RWPE1 (cell line): ENCODE data around the gene LONP2.
"Not testable (repeated sequence)": the region's sequence is repeated elsewhere in the genome, so short reads cannot be mapped to it uniquely, and the experiment has no call there.

Experiments
- CTCF ChIA-PET: fragments of 350-600 bp; sonication (Branson Sonifier 250); formaldehyde crosslinking; extraction: SDS; loops from one replicate; lab custom pipeline; 2021; lab: Yijun Ruan, JAX
- POLR2A ChIA-PET: fragments of 400-600 bp; formaldehyde crosslinking; extraction: SDS; loops from one replicate; lab custom pipeline; 2020; ENCODE audit warnings: antibody characterized with exemption; ENCODE audit not compliant: low non-redundant PET; lab: Yijun Ruan, JAX
- DNase-seq: peaks from one replicate; pipeline ENCODE4 v3.0.0; 2012; ENCODE audit warnings: low spot score
- H3K27ac ChIP-seq: fragments of 450-650 bp; 2 replicates; pipeline ENCODE4 v1.5.1; 2017
- TF ChIP-seq, protein P1 (sequence below): fragments of 450-650 bp; conservative IDR thresholded peaks from 2 replicates; pipeline ENCODE4 v1.5.1; 2017; ENCODE audit warnings: low read depth, mild to moderate bottlenecking

LONP2 gene

DNA sequence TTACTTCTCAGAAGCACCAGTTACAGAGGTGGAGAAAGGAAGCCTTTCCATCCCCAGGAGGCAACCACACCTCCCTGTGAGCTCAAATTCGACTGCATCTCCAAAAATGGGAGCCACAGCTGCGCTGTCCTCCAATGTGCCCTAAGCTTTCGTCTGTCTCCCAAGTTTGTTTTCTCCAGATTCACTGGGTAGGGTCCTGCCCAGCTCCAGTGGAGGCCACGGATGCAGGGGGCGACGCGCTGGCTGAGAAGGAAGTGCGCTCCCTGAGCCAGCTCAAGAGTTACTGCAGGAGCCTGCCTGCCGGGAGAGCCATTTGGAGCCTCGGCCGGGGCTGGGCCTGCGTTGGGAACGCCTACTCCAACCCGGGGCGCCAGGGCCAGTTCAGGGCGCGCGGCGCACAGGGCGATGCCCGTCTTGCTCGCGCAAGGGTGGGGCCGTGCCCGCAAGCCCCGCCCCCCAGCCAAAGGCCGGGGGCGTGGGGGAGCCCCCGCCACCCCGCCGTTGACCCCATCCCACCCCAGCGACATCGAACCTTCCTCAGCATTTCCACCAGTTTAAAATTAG is 121.6 kb downstream of the LONP2 start:
- TF ChIP-seq, protein P1, sequence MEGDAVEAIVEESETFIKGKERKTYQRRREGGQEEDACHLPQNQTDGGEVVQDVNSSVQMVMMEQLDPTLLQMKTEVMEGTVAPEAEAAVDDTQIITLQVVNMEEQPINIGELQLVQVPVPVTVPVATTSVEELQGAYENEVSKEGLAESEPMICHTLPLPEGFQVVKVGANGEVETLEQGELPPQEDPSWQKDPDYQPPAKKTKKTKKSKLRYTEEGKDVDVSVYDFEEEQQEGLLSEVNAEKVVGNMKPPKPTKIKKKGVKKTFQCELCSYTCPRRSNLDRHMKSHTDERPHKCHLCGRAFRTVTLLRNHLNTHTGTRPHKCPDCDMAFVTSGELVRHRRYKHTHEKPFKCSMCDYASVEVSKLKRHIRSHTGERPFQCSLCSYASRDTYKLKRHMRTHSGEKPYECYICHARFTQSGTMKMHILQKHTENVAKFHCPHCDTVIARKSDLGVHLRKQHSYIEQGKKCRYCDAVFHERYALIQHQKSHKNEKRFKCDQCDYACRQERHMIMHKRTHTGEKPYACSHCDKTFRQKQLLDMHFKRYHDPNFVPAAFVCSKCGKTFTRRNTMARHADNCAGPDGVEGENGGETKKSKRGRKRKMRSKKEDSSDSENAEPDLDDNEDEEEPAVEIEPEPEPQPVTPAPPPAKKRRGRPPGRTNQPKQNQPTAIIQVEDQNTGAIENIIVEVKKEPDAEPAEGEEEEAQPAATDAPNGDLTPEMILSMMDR = no peak
- ChIA-PET CTCF (interaction anchor here (1.2 to 2.0 kb wide), 3 partner anchors 13 to 258 kb away, joined by 3 to 5 read pairs (median 4); no protein-coding TSS in a partner anchor), POLR2A (interaction anchor here (0.6 to 1.5 kb wide), 4 partner anchors 18 to 1607 kb away, joined by 3 to 10 read pairs (median 4); no protein-coding TSS in a partner anchor)
- DNase-seq = peak; percentile 88
- peak overlapping the region; percentile 92 for H3K27ac ChIP-seq

DNA sequence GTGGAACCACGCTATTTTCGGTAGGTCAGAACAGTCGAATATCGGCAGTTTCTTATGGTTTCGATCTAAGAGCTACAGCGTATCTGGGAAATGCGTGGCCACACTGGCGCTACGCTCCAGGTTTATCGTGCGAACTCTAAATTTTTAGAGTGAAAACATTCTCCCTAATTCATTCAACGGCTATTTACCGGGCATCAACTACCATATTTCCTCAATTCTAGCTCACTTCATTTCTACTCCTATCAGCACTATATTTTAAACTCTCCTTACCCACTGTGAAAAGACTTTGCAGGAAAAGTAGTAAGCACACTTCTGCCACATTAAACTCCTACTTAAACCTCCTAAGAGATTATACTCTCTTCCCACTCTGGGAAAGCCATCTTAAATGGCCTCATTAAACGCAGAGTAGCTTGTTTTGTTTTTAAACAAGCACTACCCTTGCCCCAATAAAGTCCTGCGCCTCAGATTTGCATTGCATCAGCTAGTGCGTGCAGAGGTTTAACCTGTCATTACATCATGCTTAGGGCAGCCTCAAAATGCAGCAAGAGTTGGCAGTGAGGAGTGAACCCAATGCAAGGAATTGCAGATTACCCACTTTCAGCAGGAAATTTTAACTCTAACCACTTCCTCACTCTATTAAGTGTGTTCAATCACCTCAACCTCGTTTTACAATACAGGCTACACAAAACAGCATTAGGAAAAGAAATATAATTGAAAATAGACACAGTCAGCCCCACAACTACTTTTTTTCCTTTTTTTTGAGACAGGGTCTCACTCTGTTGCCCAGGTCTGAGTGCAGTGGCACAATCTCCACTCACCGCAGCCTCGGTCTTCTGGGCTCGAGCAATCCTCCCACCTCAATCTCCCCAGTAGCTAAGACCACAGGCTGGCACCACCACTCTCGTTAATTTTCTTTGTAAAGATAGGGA is 122.3 kb downstream of the LONP2 start:
- CTCF ChIA-PET = interaction anchor here (0.5 to 2.0 kb wide), 5 partner anchors 14 to 257 kb away, joined by 3 to 6 read pairs (median 4); no protein-coding TSS in a partner anchor
- DNase-seq = peak; percentile 76
- POLR2A ChIA-PET = interaction anchor here (0.6 to 1.5 kb wide), 4 partner anchors 17 to 1608 kb away, joined by 3 to 10 read pairs (median 4); no protein-coding TSS in a partner anchor
- TF ChIP-seq, protein P1 = no peak
- peak overlapping the region; percentile 92 for H3K27ac ChIP-seq

DNA sequence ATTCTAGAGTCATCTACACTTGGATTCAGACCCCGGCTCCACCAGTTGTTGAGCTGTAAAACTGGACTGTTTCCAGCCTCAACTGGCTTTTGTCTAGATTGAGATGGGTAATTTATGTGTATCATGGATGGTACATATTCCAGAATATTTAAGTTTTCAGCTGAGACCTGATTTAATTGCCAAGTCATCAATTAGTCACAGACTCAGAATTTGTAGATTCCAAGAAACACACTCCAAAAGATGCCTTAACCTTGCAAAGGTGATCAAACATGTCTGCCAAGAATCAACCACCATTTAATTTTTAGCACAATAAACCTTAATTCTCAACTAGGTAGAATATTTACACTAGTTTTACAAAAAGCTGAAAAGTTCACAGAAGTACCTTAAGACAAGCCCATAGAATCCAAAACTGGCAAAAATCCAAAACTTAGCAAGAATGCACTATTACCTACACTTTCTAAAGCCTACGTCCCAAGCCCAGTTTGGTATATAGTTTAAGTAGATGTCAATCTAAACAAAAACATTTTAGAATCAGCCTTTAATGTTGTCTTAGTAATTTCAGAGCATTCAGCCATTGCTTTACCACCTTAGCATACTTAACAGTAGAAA is 123.4 kb downstream of the LONP2 start:
- DNase-seq = no peak
- CTCF ChIA-PET = interaction anchor here (0.7 kb wide), 1 partner anchor 9 kb away, joined by 3 read pairs; no protein-coding TSS in a partner anchor
- H3K27ac ChIP-seq = no peak overlapping the region
- POLR2A ChIA-PET = no interaction called here
- TF ChIP-seq, protein P1 = no peak

DNA sequence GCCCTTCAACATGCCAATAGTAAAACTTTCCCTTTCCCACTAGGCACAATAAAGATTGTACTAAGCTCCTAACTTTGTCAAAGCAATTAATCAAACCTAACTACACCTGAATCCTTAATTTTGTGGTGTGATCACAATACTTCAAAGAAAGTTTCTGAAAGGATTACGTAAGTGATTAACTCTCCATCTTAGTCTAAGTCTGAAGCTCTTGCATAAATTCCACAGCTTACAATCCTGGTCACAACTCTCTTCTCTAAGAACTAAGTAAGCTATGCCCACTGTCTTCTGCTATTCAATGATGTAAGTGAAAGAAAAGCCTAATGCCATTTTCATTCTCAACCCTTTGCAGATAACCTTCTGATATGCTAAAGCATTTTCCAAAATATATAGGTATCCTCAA is 125.7 kb downstream of the LONP2 start:
- no peak for DNase-seq
- H3K27ac ChIP-seq = no peak overlapping the region
- TF ChIP-seq, protein P1 = no peak
- CTCF ChIA-PET = interaction anchor here (0.9 kb wide), 1 partner anchor 254 kb away, joined by 3 read pairs; no protein-coding TSS in a partner anchor
- POLR2A ChIA-PET = no interaction called here

DNA sequence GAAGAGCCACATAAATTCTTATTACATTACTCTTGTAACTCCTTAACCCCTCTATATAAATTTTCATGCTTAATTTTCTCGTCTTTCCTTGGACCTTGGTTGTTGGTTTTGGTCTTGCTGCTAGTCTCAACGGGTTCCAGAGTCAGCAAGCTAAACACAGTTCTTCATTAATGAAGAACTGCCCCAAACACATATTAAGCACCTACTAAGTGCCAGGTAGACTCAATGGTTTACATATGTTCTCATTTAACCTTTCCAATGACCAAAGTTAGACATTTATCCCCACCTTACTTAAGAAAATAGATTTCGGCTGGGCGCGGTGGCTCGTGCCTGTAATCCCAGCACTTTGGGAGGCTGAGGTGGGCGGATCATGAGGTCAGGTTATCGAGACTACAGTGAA is 126.1 kb downstream of the LONP2 start:
- POLR2A ChIA-PET = interaction anchor here (0.6 kb wide), 1 partner anchor 107 kb away, joined by 6 read pairs; no protein-coding TSS in a partner anchor
- no peak for DNase-seq
- no peak overlapping the region for H3K27ac ChIP-seq
- CTCF ChIA-PET = interaction anchor here (0.6 to 0.9 kb wide), 2 partner anchors 71 to 253 kb away, joined by 3 read pairs; no protein-coding TSS in a partner anchor
- TF ChIP-seq, protein P1 = no peak

DNA sequence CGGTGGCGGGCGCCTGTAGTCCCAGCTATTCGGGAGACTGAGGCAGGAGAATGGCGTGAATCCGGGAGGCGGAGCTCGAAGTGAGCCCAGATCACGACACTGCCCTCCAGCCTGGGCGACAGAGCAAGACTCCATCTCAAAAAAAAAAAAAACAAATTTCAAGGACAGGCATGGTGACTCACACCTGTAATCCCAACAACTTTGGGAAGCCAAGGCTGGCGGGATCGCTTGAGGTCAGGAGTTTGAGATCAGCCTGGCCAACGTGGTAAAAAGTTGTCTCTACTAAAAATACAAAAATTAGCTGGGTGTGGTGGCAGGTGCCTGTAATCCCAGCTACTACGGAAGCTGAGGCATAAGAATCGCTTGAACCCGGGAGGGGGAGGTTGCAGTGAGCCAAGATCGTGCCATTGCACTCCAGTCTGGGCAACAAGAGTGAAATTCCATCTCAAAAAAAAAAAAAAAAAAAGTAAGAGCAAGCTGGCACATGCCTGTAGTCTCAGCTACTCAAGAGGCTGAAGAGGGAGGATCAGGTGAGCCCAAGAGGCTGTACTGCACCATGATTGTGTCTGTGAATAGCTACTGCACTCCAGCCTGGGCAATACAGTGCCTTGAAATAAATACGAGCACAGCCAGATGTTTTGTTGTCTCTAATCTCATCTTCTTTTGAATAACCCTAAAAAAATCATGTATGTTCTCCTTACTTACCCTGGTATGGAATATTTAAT is 126.7 kb downstream of the LONP2 start:
- DNase-seq = not testable (repeated sequence)
- ChIA-PET POLR2A (interaction anchor here (0.6 kb wide), 1 partner anchor 107 kb away, joined by 6 read pairs; no protein-coding TSS in a partner anchor), CTCF (interaction anchor here (0.6 kb wide), 1 partner anchor 72 kb away, joined by 3 read pairs; no protein-coding TSS in a partner anchor)
- H3K27ac ChIP-seq = peak overlapping the region; percentile 23; the same call in 1 of the 2 replicates
